GM12891 (cell line): Measurements from ENCODE around the gene TSEN2.

Experiments
- POLR2A ChIP-seq: IDR thresholded peaks from 2 replicates; pipeline ENCODE4 v1.6.1; 2011; ENCODE audit warnings: low read depth, low read length, control low read depth
- POLR2AphosphoS5 ChIP-seq: IDR thresholded peaks from 2 replicates; pipeline ENCODE4 v1.6.1; 2011; ENCODE audit warnings: low read depth, low read length, control low read depth
- SPI1 ChIP-seq: IDR thresholded peaks from 2 replicates; pipeline ENCODE4 v1.6.1; 2011; ENCODE audit warnings: low read depth, low read length, control low read depth
- TAF1 ChIP-seq: IDR thresholded peaks from 2 replicates; pipeline ENCODE4 v1.6.1; 2011; ENCODE audit warnings: low read depth, low read length, control low read depth

DNA sequence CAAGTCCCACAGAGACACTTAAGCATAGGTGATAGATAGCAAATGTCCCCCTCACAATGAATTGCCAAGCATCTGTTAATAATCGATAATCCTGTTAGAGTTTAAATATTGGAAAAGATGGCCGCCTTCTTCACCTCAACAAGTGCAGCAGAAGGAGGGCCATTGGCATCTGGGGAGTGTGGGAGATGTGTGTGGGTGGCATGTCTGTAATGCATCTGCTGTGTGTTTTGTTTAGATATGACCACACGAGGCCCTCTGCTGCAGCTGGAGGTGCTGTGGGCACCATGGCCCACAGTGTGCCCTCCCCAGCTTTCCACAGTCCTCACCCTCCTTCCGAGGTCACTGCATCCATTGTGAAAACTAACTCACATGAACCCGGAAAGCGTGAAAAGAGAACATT, 85.6 kb downstream of the TSEN2 start:
- TF ChIP-seq POLR2A = no peak
- TF ChIP-seq SPI1 = no peak
- TF ChIP-seq TAF1 = no peak
- TF ChIP-seq POLR2AphosphoS5 = no peak
